HG02678 (cell line): Measurements from ENCODE around the gene CNOT2.
"Not testable (repeated sequence)": the region's sequence is repeated elsewhere in the genome, so short reads cannot be mapped to it uniquely, and the experiment has no call there.

Experiments
- ATAC-seq: cut with Tn5 transposase; IDR thresholded peaks from one replicate; pipeline ENCODE4 v1.9.1; 2021; ENCODE audit warnings: mild to moderate bottlenecking, moderate library complexity; ENCODE audit not compliant: unreplicated experiment

The CNOT2 gene

GRCh38 chr12:70304684-70305555 is 61.7 kb downstream of the CNOT2 start:
- ATAC-seq, result not testable (repeated sequence)

DNA sequence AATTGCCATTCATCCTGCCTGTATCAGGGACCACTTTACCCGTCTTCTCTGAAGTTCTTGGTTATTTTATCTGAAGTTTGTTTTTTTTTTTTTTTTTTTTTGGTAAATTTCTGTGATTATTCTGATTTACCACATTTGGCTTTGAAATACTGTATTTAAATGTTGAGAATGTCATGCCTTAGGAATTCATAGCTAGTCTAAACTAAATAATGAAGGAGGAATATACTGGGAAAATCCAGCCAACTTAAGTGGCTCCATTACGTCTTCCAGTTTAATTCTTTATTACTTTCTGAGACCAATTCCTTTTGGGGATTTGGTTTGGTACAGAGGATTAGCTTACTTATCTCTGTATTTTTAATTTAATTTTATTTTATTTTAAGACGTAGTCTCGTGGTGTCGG is 62.6 kb downstream of the CNOT2 start:
- no peak for ATAC-seq

DNA sequence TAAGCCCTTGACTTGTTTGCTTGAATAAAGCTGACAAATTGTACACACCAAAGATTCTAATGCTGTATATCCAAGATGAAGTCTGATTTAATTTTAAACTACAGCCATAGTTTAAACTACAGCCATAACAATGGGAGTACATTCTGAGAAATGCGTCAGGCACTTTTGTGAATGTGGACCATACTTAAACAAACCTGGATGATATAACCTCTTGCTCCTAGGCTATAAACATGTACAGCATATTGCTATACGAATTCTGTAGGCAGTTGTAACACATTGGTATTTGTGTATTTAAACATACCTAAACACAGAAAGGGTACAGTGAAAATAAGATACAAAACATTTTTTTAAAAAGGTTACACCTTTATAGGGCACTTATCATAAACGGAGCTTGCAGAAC is 63.4 kb downstream of the CNOT2 start:
- no peak for ATAC-seq

DNA sequence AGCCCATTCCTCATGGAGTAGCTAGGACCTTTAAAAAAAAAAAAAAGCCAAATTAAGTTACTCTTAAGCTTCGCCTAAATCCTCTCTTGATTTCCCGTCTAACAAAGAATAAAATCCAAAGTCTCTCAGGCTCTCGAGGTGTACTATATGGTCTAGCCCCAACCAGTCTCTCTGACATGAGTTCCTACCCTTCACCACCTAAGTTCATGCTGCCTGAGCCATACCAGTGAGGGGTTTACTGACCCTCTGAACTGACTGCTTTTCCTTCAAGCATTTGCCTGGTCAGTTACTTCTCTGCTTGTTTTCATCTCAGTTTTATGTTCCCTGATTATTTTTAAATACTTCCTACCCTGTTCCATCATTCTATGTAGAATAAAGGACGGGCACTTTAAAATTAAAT is 64.6 kb downstream of the CNOT2 start:
- ATAC-seq, result no peak

GRCh38 chr12:70309348-70309747 is 66.1 kb downstream of the CNOT2 start:
- no peak for ATAC-seq

DNA sequence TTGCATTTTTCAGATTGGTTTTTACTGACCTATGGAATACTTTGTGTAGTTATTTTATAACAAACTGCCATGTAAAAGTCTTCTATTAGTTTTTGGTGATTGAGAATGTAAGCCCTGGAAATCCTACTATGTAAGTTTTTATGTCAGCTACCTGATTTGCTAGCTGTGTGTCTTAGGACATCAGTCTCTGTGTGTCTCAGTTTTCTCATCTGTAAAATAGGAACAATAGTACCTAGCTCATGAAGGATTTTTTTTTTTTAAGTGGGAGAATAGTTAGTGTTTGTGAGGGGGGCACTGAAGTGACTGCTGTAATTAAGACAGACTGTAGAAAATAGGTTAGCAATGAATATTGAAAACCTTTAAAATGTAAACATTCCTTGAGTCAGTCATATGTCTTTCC is 70.9 kb downstream of the CNOT2 start:
- no peak for ATAC-seq

DNA sequence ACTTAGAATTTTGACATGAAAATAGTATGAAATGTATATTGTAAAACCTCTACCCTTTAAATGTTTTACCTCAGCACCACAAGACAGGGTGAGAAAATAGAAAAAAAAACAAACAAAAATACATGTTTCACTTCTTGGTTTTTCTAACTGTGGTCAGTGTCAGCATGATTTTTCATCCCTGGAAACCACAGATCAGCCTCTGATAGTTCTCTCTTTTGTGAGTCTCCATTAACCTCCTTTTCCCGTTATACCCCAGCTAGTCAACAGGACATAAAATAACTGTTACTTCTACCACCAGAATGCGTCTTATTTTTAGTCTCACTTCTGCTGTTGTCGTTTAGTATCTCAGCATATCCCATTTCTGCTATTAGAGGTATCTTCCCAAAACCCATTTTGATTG is 74.5 kb downstream of the CNOT2 start:
- ATAC-seq, result peak; percentile 94

DNA sequence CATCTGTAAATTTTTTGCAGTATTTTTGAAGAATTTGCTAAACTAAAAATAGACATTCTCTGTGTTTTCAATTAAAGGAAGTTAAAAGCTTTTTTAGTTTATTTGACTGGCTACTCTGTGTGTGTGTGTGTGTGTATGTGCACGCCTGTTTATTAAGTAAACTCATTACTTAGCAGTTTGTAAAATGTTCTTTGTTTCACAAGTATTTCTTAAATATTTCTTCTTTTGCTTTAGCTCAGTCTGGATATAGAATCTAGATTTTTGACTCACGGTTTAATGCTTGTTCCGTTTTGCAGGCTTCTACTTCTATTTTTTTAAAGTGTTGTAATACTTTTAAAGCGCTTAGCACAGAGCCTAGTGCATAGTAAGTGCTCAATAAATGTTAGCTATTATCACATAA is 76.4 kb downstream of the CNOT2 start:
- ATAC-seq, result no peak

GRCh38 chr12:70321191-70321590 is 78.0 kb downstream of the CNOT2 start:
- ATAC-seq, result no peak

GRCh38 chr12:70327541-70327940 is 84.3 kb downstream of the CNOT2 start:
- no peak for ATAC-seq

GRCh38 chr12:70329728-70330127 is 86.5 kb downstream of the CNOT2 start:
- no peak for ATAC-seq

DNA sequence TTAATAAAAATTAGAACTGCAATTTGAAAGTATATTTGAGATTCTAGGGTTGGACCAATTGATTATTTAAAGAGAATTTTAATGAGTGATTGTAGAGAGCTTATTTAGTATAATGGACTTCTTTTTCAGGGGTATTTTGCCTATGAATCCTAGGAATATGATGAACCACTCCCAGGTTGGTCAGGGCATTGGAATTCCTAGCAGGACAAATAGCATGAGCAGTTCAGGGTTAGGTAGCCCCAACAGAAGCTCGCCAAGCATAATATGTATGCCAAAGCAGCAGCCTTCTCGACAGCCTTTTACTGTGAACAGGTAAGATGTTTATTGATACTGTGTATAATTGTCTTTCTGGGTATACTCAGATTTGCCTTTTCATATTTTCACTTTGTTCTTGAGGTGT is 86.9 kb downstream of the CNOT2 start:
- ATAC-seq, result no peak

- no peak for ATAC-seq
These were observed 89.0 kb downstream of the CNOT2 start for GRCh38 chr12:70332236-70332635.

DNA sequence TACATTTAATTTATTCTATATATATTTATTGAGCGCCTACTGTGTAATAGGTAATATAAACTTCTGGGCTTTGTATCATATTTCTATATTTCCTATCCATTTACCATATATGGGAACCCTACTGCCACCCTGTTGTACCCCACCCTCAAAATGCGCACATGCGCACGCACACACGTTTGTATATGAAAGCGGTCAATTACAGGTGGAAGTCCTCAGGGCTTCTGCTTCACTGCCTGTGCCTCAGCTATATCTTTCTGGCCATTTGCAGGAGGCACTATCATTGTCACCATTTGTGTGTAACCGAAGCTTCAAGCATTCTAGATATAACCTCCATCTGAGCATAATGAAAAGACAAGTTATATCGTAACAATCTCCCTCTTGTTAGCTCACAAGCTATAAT is 91.5 kb downstream of the CNOT2 start:
- ATAC-seq, result no peak

GRCh38 chr12:70338531-70338930 is 95.3 kb downstream of the CNOT2 start:
- no peak for ATAC-seq

GRCh38 chr12:70351076-70351475 is 107.8 kb downstream of the CNOT2 start:
- ATAC-seq, result no peak

DNA sequence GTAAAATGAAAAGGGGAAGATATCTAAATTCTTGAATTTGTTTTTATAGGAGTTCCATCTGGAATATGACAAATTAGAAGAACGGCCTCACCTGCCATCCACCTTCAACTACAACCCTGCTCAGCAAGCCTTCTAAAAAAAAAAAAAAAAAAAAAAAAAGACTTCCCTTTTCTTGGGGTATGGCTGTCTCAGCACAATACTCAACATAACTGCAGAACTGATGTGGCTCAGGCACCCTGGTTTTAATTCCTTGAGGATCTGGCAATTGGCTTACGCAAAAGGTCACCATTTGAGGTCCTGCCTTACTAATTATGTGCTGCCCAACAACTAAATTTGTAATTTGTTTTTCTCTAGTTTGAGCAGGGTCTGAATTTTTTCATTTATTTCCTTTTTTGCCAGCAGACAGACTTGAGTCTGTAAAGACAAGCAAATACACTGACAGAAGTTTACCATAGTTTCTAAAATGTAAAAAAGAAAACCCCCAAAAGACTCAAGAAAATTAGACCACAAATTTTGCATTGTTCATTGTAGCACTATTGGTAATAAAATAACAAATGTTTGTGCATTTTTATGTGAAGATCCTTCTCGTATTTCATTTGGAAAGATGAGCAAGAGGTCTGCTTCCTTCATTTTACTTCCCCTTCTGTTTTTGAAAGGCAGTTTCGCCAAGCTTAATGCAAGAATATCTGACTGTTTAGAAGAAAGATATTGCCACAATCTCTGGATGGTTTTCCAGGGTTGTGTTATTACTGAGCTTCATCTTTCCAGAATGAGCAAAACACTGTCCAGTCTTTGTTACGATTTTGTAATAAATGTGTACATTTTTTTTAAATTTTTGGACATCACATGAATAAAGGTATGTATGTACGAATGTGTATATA is 110.8 kb downstream of the CNOT2 start:
- no peak for ATAC-seq

- ATAC-seq, result no peak
These were observed 111.6 kb downstream of the CNOT2 start for GRCh38 chr12:70354787-70355186.

- no peak for ATAC-seq
These were observed 112.7 kb downstream of the CNOT2 start for GRCh38 chr12:70355972-70356371.

GRCh38 chr12:70359458-70360197 is 116.4 kb downstream of the CNOT2 start:
- ATAC-seq, result no peak

GRCh38 chr12:70360218-70360617 is 117.0 kb downstream of the CNOT2 start:
- no peak for ATAC-seq
